Heart right ventricle (tissue), 16 donors: Measurements from ENCODE around the gene OTOP2. TPM values are rescaled to one million over a fixed set of nuclear protein-coding genes. Genes with fewer than 3 reads are reported as not detected.

ENCODE experiments used
- ATAC-seq, 8 donors: fragments of 200-7000 bp; cut with Tn5 transposase; one replicate each; pipeline ENCODE4 v1.9.1; 2020; ENCODE audit warnings: mild to moderate bottlenecking in 8 of 8, moderate library complexity in 8 of 8, moderate number of reproducible peaks in 1 of 8
- DNase-seq, 2 donors: peaks; one replicate each; pipeline ENCODE4 v3.0.0-alpha.2; 2020
- H3K27ac ChIP-seq, 10 donors: fragments of 200-600 bp; sonication (generic) in 2 of 10; one replicate each; pipeline versions ENCODE4 v1.5.0 to v1.8.0; 2020 to 2022; ENCODE audit warnings: mild to moderate bottlenecking in 3 of 10
- H3K27me3 ChIP-seq, 7 donors: fragments of 200-600 bp; one replicate each; pipeline ENCODE4 v1.8.0; 2021 to 2022; ENCODE audit warnings: mild to moderate bottlenecking in 2 of 7
- H3K36me3 ChIP-seq, 9 donors: fragments of 200-600 bp; sonication (generic) in 1 of 9; one replicate each; pipeline versions ENCODE4 v1.5.0 to v1.8.0; 2020 to 2022; ENCODE audit warnings: mild to moderate bottlenecking in 2 of 9
- H3K4me1 ChIP-seq, 9 donors: fragments of 200-600 bp; sonication (generic) in 1 of 9; one replicate each; pipeline versions ENCODE4 v1.5.0 to v1.8.0; 2020 to 2022; ENCODE audit warnings: mild to moderate bottlenecking in 4 of 9
- H3K4me3 ChIP-seq, 10 donors: fragments of 200-600 bp; sonication (generic) in 2 of 10; one replicate each; pipeline versions ENCODE4 v1.5.0 to v1.8.0; 2020 to 2022; ENCODE audit warnings: mild to moderate bottlenecking in 7 of 10, moderate library complexity in 2 of 10
- H3K9me3 ChIP-seq, 11 donors: fragments of 200-600 bp in 10 of 11; sonication (generic) in 2 of 11; one replicate each; pipeline versions ENCODE4 v1.5.0 to v1.8.0; 2013 to 2022; ENCODE audit warnings: mild to moderate bottlenecking in 2 of 11, control low read depth in 1 of 11, moderate library complexity in 1 of 11
- CTCF ChIP-seq, 9 donors: fragments of 200-600 bp; sonication (generic) in 2 of 9; IDR thresholded peaks; one replicate each; pipeline versions ENCODE4 v1.5.0 to v1.8.0; 2021 to 2022; ENCODE audit warnings: antibody characterized with exemption in 9 of 9, mild to moderate bottlenecking in 5 of 9, moderate library complexity in 1 of 9
- WGBS, 2 donors: extraction: QIAGEN DNeasy Blood & Tissue Kit; methylation state at CpG; one replicate each; pipeline ENCODE4 v1.1.7; 2013; ENCODE audit warnings: inconsistent platforms in 1 of 2; 5-methylcytosine and 5-hydroxymethylcytosine counted together
- intact Hi-C, 10 donors: fragments of 100-400 bp; cut with DNase I; formaldehyde crosslinking; loops; one replicate each; pipeline versions ENCODE4 v1.11.1 to v1.14.2; 2022
- polyA plus RNA-seq, 2 donors: library from polyadenylated mRNA; stranded (reverse); fragments of 200-250 nt; gene quantifications; one replicate each; pipeline ENCODE4 v1.2.3, GENCODE V29; 2013
- total RNA-seq, 10 donors: library from RNA; stranded (reverse); fragmentation: NEBNext Ultra II Directional in 3 of 10; extraction: Animal tissue kit (Norgen Biotek cat#: 25700) in 3 of 10; gene quantifications; one replicate each; pipeline versions ENCODE4 v1.2.1 to v1.2.4, GENCODE V29; 2021 to 2023
- donor health status: Arrhythmogenic right ventricular cardiomyopathy.
- donor health status: ischemic (EF 13 %, LVEDD 7.1; RV severe dilation, severe dysfunction).
- donor health status: healthy with polysubstance abuse.
- donor health status: DM: no; HTN: yes; CAD: no.
- donor health status: DM: no; HTN: no; CAD: no.
- donor health status: ischemic (EF 25% LVEDD 6.9; RV normal size, moderate dysfunction).
- donor health status: ischemic (EF 25% LVEDD 5.7; RV mildly dilated, moderate dysfunction).
- donor health status: healthy.
- donor health status: DM: yes; HTN: yes; CAD: no.
- donor health status: Ischemic cardiomyopathy.
- donor health status: ischemic (EF 35%, LVEDD 5.7; RV mildly dilated, moderate dysfunction).
- donor health status: nonischemic (EF 11% LVEDD 7.7; RV severe dilation, severe dysfunction).
- donor health status: DM: yes; HTN: yes; CAD: no.
- donor health status: PGD.
- donor health status: ischemic (EF 29% LVEDD 5.4; RV normal size, mild dysfunction).
- donor health status: nonischemic (EF 23%, LVEDD 6.1; RV moderate dilation, normal function).

OTOP2 gene
- total and polyA plus RNA-seq, 12 donors = not detected

GRCh38 chr17:74919440-74920305 is 4.4 kb upstream of the OTOP2 start:
- ATAC-seq (peak in 1 of 8 donors; percentile 15), DNase-seq (no peak)
- Histone ChIP-seq H3K27ac (no peak overlapping the region), H3K4me1 (peaks cover 2 to 30% (median 21%) of the 10 kb centered on the region in 9 donors), H3K36me3 (no peaks in the 10 kb centered on the region), H3K27me3 (peaks cover 18 to 91% (median 77%) of the 10 kb centered on the region in 7 donors), H3K4me3 (peak overlapping the region in 1 of 10 donors; percentile 2), H3K9me3 (no peaks in the 10 kb centered on the region)
- 53 to 65% methylated on average over 67 of the region's 67 CpGs for WGBS, 2 donors
- peak in 6 of 9 donors; percentile 27 to 41 (median 35) for TF ChIP-seq CTCF (IDR thresholded peaks at IDR 0.05)
- intact Hi-C loops = loop anchor here in 2 of 10 donors (5.0 kb wide), 1 partner anchor 38 kb away; no protein-coding TSS in a partner anchor

GRCh38 chr17:74920306-74920620 is 3.8 kb upstream of the OTOP2 start:
- ATAC-seq = no peak
- Histone ChIP-seq H3K4me3 (peak overlapping the region in 1 of 10 donors; percentile 2), H3K27ac (no peak overlapping the region), H3K4me1 (peaks cover 2 to 32% (median 23%) of the 10 kb centered on the region in 9 donors), H3K27me3 (peaks cover 22 to 92% (median 79%) of the 10 kb centered on the region in 7 donors), H3K36me3 (no peaks in the 10 kb centered on the region), H3K9me3 (no peaks in the 10 kb centered on the region)
- no peak for DNase-seq
- intact Hi-C loops = loop anchor here in 2 of 10 donors (5.0 kb wide), 1 partner anchor 37 kb away; no protein-coding TSS in a partner anchor
- WGBS, 2 donors = 71 to 78% methylated on average over 27 of the region's 27 CpGs
- TF ChIP-seq CTCF (IDR thresholded peaks at IDR 0.05) = no peak

GRCh38 chr17:74920642-74921025 is 3.4 kb upstream of the OTOP2 start:
- ATAC-seq (no peak), DNase-seq (no peak)
- intact Hi-C loops = loop anchor here in 2 of 10 donors (5.0 kb wide), 1 partner anchor 37 kb away; no protein-coding TSS in a partner anchor
- no peaks in the 10 kb centered on the region for H3K36me3 ChIP-seq
- H3K4me1 ChIP-seq = peaks cover 2 to 32% (median 23%) of the 10 kb centered on the region in 9 donors
- no peak overlapping the region for H3K4me3 ChIP-seq
- TF ChIP-seq CTCF (IDR thresholded peaks at IDR 0.05) = no peak
- H3K9me3 ChIP-seq = no peaks in the 10 kb centered on the region
- 41 to 48% methylated on average over 6 of the region's 6 CpGs for WGBS, 2 donors
- H3K27ac ChIP-seq = no peak overlapping the region
- H3K27me3 ChIP-seq = peaks cover 22 to 93% (median 82%) of the 10 kb centered on the region in 7 donors

- no peak overlapping the region for H3K27ac ChIP-seq
- peak in 2 of 8 donors; percentile 7 to 32 for ATAC-seq
Observed at GRCh38 chr17:74921026-74921681, 2.9 kb upstream of the OTOP2 start.

More at GRCh38 chr17:74921026-74921681, 2.9 kb upstream of the OTOP2 start:
- intact Hi-C loops = loop anchor here in 2 of 10 donors (5.0 kb wide), 1 partner anchor 36 kb away; no protein-coding TSS in a partner anchor
- WGBS, 2 donors = 45 to 52% methylated on average over 17 to 19 of the region's 19 CpGs
- peaks cover 22 to 93% (median 86%) of the 10 kb centered on the region in 7 donors for H3K27me3 ChIP-seq
- no peaks in the 10 kb centered on the region for H3K9me3 ChIP-seq
- no peak overlapping the region for H3K4me3 ChIP-seq
- H3K4me1 ChIP-seq = peaks cover 2 to 32% (median 23%) of the 10 kb centered on the region in 9 donors
- no peak for TF ChIP-seq CTCF (IDR thresholded peaks at IDR 0.05)
- DNase-seq = no peak
- no peaks in the 10 kb centered on the region for H3K36me3 ChIP-seq
